ENCODE results near the gene PDIA3. TPM values are rescaled to one million over a fixed set of nuclear protein-coding genes. Genes with fewer than 3 reads are reported as not detected.
A peak's percentile ranks its signal among the peaks of the same experiment; 100 is the strongest.
"Not testable (repeated sequence)": the region's sequence is repeated elsewhere in the genome, so short reads cannot be mapped to it uniquely, and the experiment has no call there.

The PDIA3 gene
- total and polyA plus RNA-seq, 2 donors (not counting 1 experiment from before 2014, with no cell fraction given) = 42.7 to 83.1 TPM

GRCh38 chr15:43808960-43809678 lies 62.9 kb downstream of the PDIA3 start:
- intact Hi-C loops (cut with micrococcal nuclease) = loop anchor here (1.0 to 5.0 kb wide), 5 partner anchors 9 to 62 kb away; partner anchors contain the start of genes ELL3, HYPK, MFAP1 and PDIA3
- Mint-ChIP-seq H3K9me3 (ENCODE audit: insufficient read depth) (no peaks in the 10 kb centered on the region), H3K4me3 (peak overlapping the region; percentile 79), H3K27me3 (no peaks in the 10 kb centered on the region), H3K27ac (peak overlapping the region; percentile 95), H3K4me1 (peaks cover 25% of the 10 kb centered on the region)
- peak; percentile 94 for ATAC-seq (ENCODE audit: low read depth)
- Histone ChIP-seq H4K20me1 (ENCODE audit: control insufficient read depth, insufficient read depth, low read length, poor library complexity, severe bottlenecking) (peaks cover 6% of the 10 kb centered on the region), H2AFZ (ENCODE audit: insufficient read depth, low read depth, low read length, poor library complexity, severe bottlenecking) (peak overlapping the region; percentile 11), H3K9me3 (ENCODE audit: control extremely low read depth in 1 of 3, control insufficient read depth in 2 of 3, insufficient read depth in 1 of 3, low read length in 2 of 3) (no peaks in the 10 kb centered on the region), H3K4me2 (replicated peaks; ENCODE audit: low read depth, low read length, poor library complexity, severe bottlenecking) (peak overlapping the region; percentile 58), H3K4me3 (ENCODE audit: control extremely low read depth in 1 of 5, extremely low read depth in 1 of 5, insufficient read depth in 1 of 5, low read depth in 2 of 5, low read length in 4 of 5) (peak overlapping the region in 1 of 5 experiments; percentile 28), H3K4me1 (ENCODE audit: control insufficient read depth in 2 of 2, insufficient read depth in 2 of 2, low read length in 2 of 2) (peaks cover 28 to 31% of the 10 kb centered on the region in 2 donors), H3K27me3 (replicated peaks in 1 of 4; ENCODE audit: control extremely low read depth in 1 of 4, control insufficient read depth in 3 of 4, insufficient read depth in 4 of 4, low read length in 3 of 4) (no peaks in the 10 kb centered on the region), H3K9ac (ENCODE audit: low read length) (peak overlapping the region; percentile 40), H3K27ac (ENCODE audit: low read length in 2 of 2) (peak overlapping the region; percentile 84 to 93), H3K79me2 (ENCODE audit: control insufficient read depth, insufficient read depth, low read length) (no peaks in the 10 kb centered on the region), H3K36me3 (replicated peaks in 1 of 2; ENCODE audit: control extremely low read depth in 1 of 2, control insufficient read depth in 1 of 2, extremely low read depth in 1 of 2, insufficient read depth in 2 of 2, low read length in 1 of 2) (peaks cover 6 to 64% of the 10 kb centered on the region in 2 experiments)
- WGBS (ENCODE audit: insufficient coverage) = no CpG with 5 or more reads among the region's 6 CpGs
- DNase-seq = peak; percentile 87
- CTCF ChIA-PET = interaction anchor here (0.8 to 2.2 kb wide), 12 partner anchors 9 to 65 kb away, joined by 3 to 16 read pairs (median 4); partner anchors contain the start of genes ELL3, HYPK, MFAP1 and SERINC4
- POLR2A ChIA-PET = interaction anchor here (0.6 to 2.0 kb wide), 10 partner anchors 9 to 1829 kb away, joined by 3 to 15 read pairs (median 6); partner anchors contain the start of genes ELL3, HYPK, MFAP1 and SERF2
- TF ChIP-seq CTCF (IDR thresholded peaks at IDR 0.05) (no peak), EZH2 (IDR thresholded peaks at IDR 0.05; ENCODE audit: borderline replicate concordance, insufficient read depth, low read depth, low read length, poor library complexity, severe bottlenecking) (no peak)

DNA sequence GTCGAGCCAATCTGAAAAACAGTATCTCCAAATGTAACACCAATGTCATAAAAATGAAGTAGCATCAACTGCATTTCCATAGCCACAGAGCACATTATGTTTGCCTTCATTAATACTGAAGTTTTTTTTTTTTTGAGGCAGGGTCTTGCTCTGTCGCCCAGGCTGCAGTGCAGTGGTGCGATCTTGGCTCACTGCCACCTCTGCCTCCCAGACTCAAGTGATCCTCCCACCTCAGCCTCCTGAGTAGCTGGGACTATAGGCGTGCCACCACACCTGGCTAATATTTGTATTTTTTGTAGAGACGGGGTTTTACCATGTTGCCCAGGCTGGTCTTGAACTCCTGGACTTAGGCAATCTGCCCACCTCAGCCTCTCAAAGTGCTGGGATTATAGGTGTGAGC lies 68.8 kb downstream of the PDIA3 start:
- H3K4me3 ChIP-seq (ENCODE audit: control extremely low read depth in 1 of 5, extremely low read depth in 1 of 5, insufficient read depth in 1 of 5, low read depth in 2 of 5, low read length in 4 of 5); intact Hi-C loops (cut with micrococcal nuclease); H3K9me3 Mint-ChIP-seq (ENCODE audit: insufficient read depth); H3K4me2 ChIP-seq (replicated peaks; ENCODE audit: low read depth, low read length, poor library complexity, severe bottlenecking); POLR2A ChIA-PET; H3K27me3 ChIP-seq (replicated peaks in 1 of 4; ENCODE audit: control extremely low read depth in 1 of 4, control insufficient read depth in 3 of 4, insufficient read depth in 4 of 4, low read length in 3 of 4); H3K9me3 ChIP-seq (ENCODE audit: control extremely low read depth in 1 of 3, control insufficient read depth in 2 of 3, insufficient read depth in 1 of 3, low read length in 2 of 3); DNase-seq; H3K27me3 Mint-ChIP-seq; CTCF ChIA-PET; H3K27ac ChIP-seq (ENCODE audit: low read length in 2 of 2); H3K4me1 ChIP-seq (ENCODE audit: control insufficient read depth in 2 of 2, insufficient read depth in 2 of 2, low read length in 2 of 2); H3K27ac Mint-ChIP-seq; H3K9ac ChIP-seq (ENCODE audit: low read length); H3K4me3 Mint-ChIP-seq; H2AFZ ChIP-seq (ENCODE audit: insufficient read depth, low read depth, low read length, poor library complexity, severe bottlenecking); ATAC-seq (ENCODE audit: low read depth); H3K4me1 Mint-ChIP-seq: not testable (repeated sequence)
- WGBS (ENCODE audit: insufficient coverage) = 100% methylated on average over 4 of the region's 5 CpGs
- Histone ChIP-seq H3K36me3 (replicated peaks in 1 of 2; ENCODE audit: control extremely low read depth in 1 of 2, control insufficient read depth in 1 of 2, extremely low read depth in 1 of 2, insufficient read depth in 2 of 2, low read length in 1 of 2) (peaks cover 8 to 64% of the 10 kb centered on the region in 2 experiments), H4K20me1 (ENCODE audit: control insufficient read depth, insufficient read depth, low read length, poor library complexity, severe bottlenecking) (peaks cover 22% of the 10 kb centered on the region), H3K79me2 (ENCODE audit: control insufficient read depth, insufficient read depth, low read length) (peaks cover 28% of the 10 kb centered on the region)
